ENCODE measurements around the gene PGC.

Gene PGC

DNA sequence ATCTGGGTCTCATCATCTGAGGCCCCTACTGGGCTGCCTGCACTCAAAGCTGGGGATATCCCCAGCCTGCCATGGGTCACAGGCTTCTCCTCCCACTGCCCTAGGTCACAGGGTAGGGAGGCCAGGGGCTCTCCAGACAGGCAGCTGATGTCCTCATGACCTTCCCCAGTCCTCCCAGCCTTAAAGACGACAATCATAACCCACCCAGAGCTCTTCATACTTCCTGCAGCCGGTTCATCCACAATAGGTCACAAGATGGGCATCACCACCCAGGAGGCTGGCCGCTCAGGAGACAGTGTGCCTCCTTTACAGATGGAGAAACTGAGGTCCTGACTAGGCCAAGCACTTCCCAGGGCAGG is 27.0 kb downstream of the PGC start:
- H3K27ac ChIP-seq (ENCODE audit: low read length), result no peak overlapping the region
- TF ChIP-seq EZH2 (optimal IDR thresholded peaks at IDR 0.05; ENCODE audit: low read depth, low read length), result no peak
- TF ChIP-seq, protein P1, sequence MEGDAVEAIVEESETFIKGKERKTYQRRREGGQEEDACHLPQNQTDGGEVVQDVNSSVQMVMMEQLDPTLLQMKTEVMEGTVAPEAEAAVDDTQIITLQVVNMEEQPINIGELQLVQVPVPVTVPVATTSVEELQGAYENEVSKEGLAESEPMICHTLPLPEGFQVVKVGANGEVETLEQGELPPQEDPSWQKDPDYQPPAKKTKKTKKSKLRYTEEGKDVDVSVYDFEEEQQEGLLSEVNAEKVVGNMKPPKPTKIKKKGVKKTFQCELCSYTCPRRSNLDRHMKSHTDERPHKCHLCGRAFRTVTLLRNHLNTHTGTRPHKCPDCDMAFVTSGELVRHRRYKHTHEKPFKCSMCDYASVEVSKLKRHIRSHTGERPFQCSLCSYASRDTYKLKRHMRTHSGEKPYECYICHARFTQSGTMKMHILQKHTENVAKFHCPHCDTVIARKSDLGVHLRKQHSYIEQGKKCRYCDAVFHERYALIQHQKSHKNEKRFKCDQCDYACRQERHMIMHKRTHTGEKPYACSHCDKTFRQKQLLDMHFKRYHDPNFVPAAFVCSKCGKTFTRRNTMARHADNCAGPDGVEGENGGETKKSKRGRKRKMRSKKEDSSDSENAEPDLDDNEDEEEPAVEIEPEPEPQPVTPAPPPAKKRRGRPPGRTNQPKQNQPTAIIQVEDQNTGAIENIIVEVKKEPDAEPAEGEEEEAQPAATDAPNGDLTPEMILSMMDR (IDR thresholded peaks at IDR 0.05; ENCODE audit: low read length), result no peak
- no peak for TF ChIP-seq EZH2phosphoT487 (IDR thresholded peaks at IDR 0.05; ENCODE audit: low read length)
- peaks cover 18% of the 10 kb centered on the region for H3K4me1 ChIP-seq (ENCODE audit: low read length)

DNA sequence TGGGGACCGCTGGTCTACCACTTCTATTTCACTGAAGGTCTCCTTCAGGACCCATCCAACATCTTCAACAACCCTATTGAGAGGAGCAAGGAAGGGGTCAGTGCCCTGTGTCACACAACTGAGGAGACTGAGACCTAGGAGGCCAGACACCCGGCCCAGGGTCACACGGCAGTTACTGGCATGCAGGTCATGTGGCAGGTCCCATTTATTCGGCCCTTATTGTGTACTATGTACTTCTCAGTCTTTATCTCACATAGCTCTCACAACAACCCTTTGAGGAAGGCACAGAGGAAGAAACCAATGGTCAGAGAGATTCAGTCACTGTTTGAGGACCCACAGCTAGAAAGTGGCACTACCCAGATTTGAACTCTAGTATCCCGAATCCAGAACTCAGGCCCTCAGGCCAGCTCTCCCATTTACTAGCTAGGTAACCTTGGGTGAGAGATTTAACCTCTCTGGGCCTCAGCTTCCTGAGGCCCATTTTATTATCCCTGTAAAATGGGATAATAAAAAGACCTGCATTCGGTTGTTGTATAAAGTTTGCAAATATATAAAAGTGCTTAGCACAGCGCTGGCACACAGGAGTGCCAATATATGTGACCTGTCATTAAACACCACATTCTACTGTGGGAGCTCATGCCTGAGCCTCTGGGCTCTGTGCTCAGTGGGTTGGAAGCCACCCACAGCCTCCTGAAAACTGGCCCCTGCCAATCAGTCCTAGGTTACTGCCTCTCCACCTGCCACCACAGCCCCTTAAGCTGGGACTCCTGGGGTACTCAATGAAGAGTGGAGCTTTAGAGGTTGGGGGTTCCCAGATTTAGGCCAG is 27.5 kb downstream of the PGC start:
- H4K20me1 ChIP-seq (ENCODE audit: insufficient read depth, low read length), result no peaks in the 10 kb centered on the region
- TF ChIP-seq, protein P1 (IDR thresholded peaks at IDR 0.05; ENCODE audit: low read length), result no peak
- TF ChIP-seq EZH2 (optimal IDR thresholded peaks at IDR 0.05; ENCODE audit: low read depth, low read length) (no peak), EZH2phosphoT487 (IDR thresholded peaks at IDR 0.05; ENCODE audit: low read length) (no peak)
- H3K36me3 ChIP-seq (replicated peaks; ENCODE audit: insufficient read depth, low read length), result no peaks in the 10 kb centered on the region
- 0 out of 2 replicates have a peak, but pooled peaks cover 6% of the 10 kb centered on the region for H3K79me2 ChIP-seq (ENCODE audit: low read length)
- H2AFZ ChIP-seq (ENCODE audit: low read length), result no peak overlapping the region
- H3K9me2 ChIP-seq (replicated peaks; ENCODE audit: insufficient read depth, low read length), result no peaks in the 10 kb centered on the region
- H3K4me3 ChIP-seq (ENCODE audit: low read length), result no peak overlapping the region
- no peaks in the 10 kb centered on the region for H3K9me3 ChIP-seq (replicated peaks; ENCODE audit: insufficient read depth, low read length)
- no peaks in the 10 kb centered on the region for H3F3A ChIP-seq (ENCODE audit: insufficient read depth, low read length)
- DNase-seq, result no peak
- H3K27ac ChIP-seq (ENCODE audit: low read length), result no peak overlapping the region
- H3K4me2 ChIP-seq (ENCODE audit: low read depth, low read length), result no peak overlapping the region
- no peaks in the 10 kb centered on the region for H3K27me3 ChIP-seq (replicated peaks; ENCODE audit: insufficient read depth, low read length)
- peaks cover 18% of the 10 kb centered on the region for H3K4me1 ChIP-seq (ENCODE audit: low read length)
- H3K9ac ChIP-seq (ENCODE audit: low read length), result no peak overlapping the region

More for the DNA sequence above, 27.0 kb downstream of the PGC start:
- H3K79me2 ChIP-seq (ENCODE audit: low read length), result 0 out of 2 replicates have a peak, but pooled peaks cover 7% of the 10 kb centered on the region
- no peak overlapping the region for H2AFZ ChIP-seq (ENCODE audit: low read length)
- H3K27me3 ChIP-seq (replicated peaks; ENCODE audit: insufficient read depth, low read length), result no peaks in the 10 kb centered on the region
- H4K20me1 ChIP-seq (ENCODE audit: insufficient read depth, low read length), result no peaks in the 10 kb centered on the region
- H3K4me3 ChIP-seq (ENCODE audit: low read length), result no peak overlapping the region
- H3K9me2 ChIP-seq (replicated peaks; ENCODE audit: insufficient read depth, low read length), result no peaks in the 10 kb centered on the region
- H3F3A ChIP-seq (ENCODE audit: insufficient read depth, low read length), result no peaks in the 10 kb centered on the region
- no peak for DNase-seq
- no peaks in the 10 kb centered on the region for H3K36me3 ChIP-seq (replicated peaks; ENCODE audit: insufficient read depth, low read length)
- H3K9ac ChIP-seq (ENCODE audit: low read length), result no peak overlapping the region
- no peak overlapping the region for H3K4me2 ChIP-seq (ENCODE audit: low read depth, low read length)
- no peaks in the 10 kb centered on the region for H3K9me3 ChIP-seq (replicated peaks; ENCODE audit: insufficient read depth, low read length)

DNA sequence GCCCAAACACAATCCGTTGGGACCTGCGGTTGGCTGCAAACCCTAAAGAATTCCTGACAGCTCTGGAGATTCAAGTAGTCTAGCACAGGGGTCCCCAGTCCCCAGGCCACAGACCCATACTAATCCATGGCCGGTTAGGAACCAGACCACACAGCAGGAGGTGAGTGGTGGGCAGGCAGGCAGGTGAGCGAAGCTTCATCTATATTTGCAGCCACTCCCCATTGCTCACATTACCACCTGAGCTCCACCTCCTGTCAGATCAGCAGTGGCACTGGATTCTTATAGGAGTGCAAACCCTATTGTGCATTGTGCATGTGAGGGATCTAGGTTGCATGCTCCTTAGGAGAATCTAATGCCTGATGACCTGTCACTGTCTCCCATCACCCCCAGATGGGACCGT is 28.4 kb downstream of the PGC start:
- H4K20me1 ChIP-seq (ENCODE audit: insufficient read depth, low read length), result no peaks in the 10 kb centered on the region
- H3K9me2 ChIP-seq (replicated peaks; ENCODE audit: insufficient read depth, low read length), result no peaks in the 10 kb centered on the region
- no peak overlapping the region for H2AFZ ChIP-seq (ENCODE audit: low read length)
- no peaks in the 10 kb centered on the region for H3F3A ChIP-seq (ENCODE audit: insufficient read depth, low read length)
- TF ChIP-seq EZH2phosphoT487 (IDR thresholded peaks at IDR 0.05; ENCODE audit: low read length) (no peak), EZH2 (optimal IDR thresholded peaks at IDR 0.05; ENCODE audit: low read depth, low read length) (no peak)
- TF ChIP-seq, protein P1 (IDR thresholded peaks at IDR 0.05; ENCODE audit: low read length), result no peak
- H3K36me3 ChIP-seq (replicated peaks; ENCODE audit: insufficient read depth, low read length), result no peaks in the 10 kb centered on the region
- no peak overlapping the region for H3K9ac ChIP-seq (ENCODE audit: low read length)
- H3K4me1 ChIP-seq (ENCODE audit: low read length), result peaks cover 18% of the 10 kb centered on the region
- no peak overlapping the region for H3K4me2 ChIP-seq (ENCODE audit: low read depth, low read length)
- DNase-seq, result no peak
- no peak overlapping the region for H3K4me3 ChIP-seq (ENCODE audit: low read length)
- H3K27ac ChIP-seq (ENCODE audit: low read length), result no peak overlapping the region
- H3K79me2 ChIP-seq (ENCODE audit: low read length), result no peaks in the 10 kb centered on the region
- H3K9me3 ChIP-seq (replicated peaks; ENCODE audit: insufficient read depth, low read length), result no peaks in the 10 kb centered on the region
- H3K27me3 ChIP-seq (replicated peaks; ENCODE audit: insufficient read depth, low read length), result no peaks in the 10 kb centered on the region

Measured in MM.1S (cell line).